Body of pancreas (tissue), 4 donors: Measurements from ENCODE around the gene ZP1. TPM values are rescaled to one million over a fixed set of nuclear protein-coding genes. Genes with fewer than 3 reads are reported as not detected.

Source experiments
- ATAC-seq: fragments of 150-250 bp; one replicate; pipeline ENCODE4 v1.9.1; 2016
- DNase-seq, 4 donors: peaks; one replicate each; pipeline ENCODE4 v3.0.0-alpha.2; 2019
- H3K27ac ChIP-seq, 4 donors: fragments of 200-600 bp; sonication (generic); 1 replicate in 3 of 4; 2 replicates in 1 of 4; pipeline versions ENCODE4 v1.5.1 to v1.6.1; 2016 to 2019; ENCODE audit warnings: mild to moderate bottlenecking in 1 of 4, mixed read lengths in 1 of 4, moderate library complexity in 1 of 4
- H3K27me3 ChIP-seq, 2 donors: fragments of 200-600 bp; sonication (generic); one replicate each; pipeline ENCODE4 v1.6.0; 2016; ENCODE audit warnings: mild to moderate bottlenecking in 1 of 2
- H3K36me3 ChIP-seq, 2 donors: fragments of 200-600 bp; sonication (generic); replicated peaks in 1 of 2; 2 replicates each; pipeline ENCODE4 v1.5.1; 2016; ENCODE audit warnings: low read depth in 2 of 2; ENCODE audit not compliant: insufficient read depth in 1 of 2
- H3K4me1 ChIP-seq: fragments of 200-600 bp; sonication (generic); one replicate; pipeline ENCODE4 v1.6.0; 2016
- H3K4me3 ChIP-seq, 2 donors: fragments of 200-600 bp; sonication (generic); 1 replicate in 1 of 2; 2 replicates in 1 of 2; pipeline ENCODE4 v1.5.1; 2016 to 2019
- H3K9me3 ChIP-seq, 3 donors: fragments of 200-600 bp; sonication (generic); 1 replicate in 2 of 3; 2 replicates in 1 of 3; pipeline ENCODE4 v1.5.1; 2016
- CTCF ChIP-seq, 7 experiments: fragments of 450-650 bp in 4 of 7; fragments of 200-600 bp in 3 of 7; sonication (generic) in 3 of 7; IDR thresholded peaks; one replicate each; pipeline ENCODE4 v1.5.1; 2016 to 2019; ENCODE audit warnings: antibody characterized with exemption in 7 of 7
- POLR2A ChIP-seq, 3 donors: fragments of 450-650 bp; IDR thresholded peaks; one replicate each; pipeline ENCODE4 v1.6.1; 2016; ENCODE audit warnings: antibody characterized with exemption in 3 of 3, mild to moderate bottlenecking in 2 of 3
- WGBS, 2 donors: methylation state at CpG; one replicate each; pipeline ENCODE4 v1.1.5; 2017; 5-methylcytosine and 5-hydroxymethylcytosine counted together
- intact Hi-C: fragments of 100-400 bp; cut with DNase I; formaldehyde crosslinking; loops from one replicate; pipeline ENCODE4 v1.15.1; 2023
- total RNA-seq, 2 donors: library from RNA; depleted of rRNA; stranded (reverse); fragments of >200 nt; gene quantifications; one replicate each; pipeline ENCODE4 v1.1.0, GENCODE V29; 2016

ZP1 gene
- total RNA-seq, 2 donors from 2014 or later: not detected

GRCh38 chr11:60913793-60914632 lies 46.7 kb downstream of the ZP1 start, which contains the start of gene TMEM109:
Gene TMEM109 (plus strand): TSS chr11:60914158. CDS start chr11:60919694, 5,536 bp downstream.
- DNase-seq: peak; percentile 81 to 90 (median 90)
- no peaks in the 10 kb centered on the region for H3K27me3 ChIP-seq
- peak in 2 of 3 donors; percentile 67 to 72 for TF ChIP-seq POLR2A (IDR thresholded peaks at IDR 0.05)
- peak in 3 of 7 experiments; percentile 24 to 30 (median 28) for TF ChIP-seq CTCF (IDR thresholded peaks at IDR 0.05)
- ATAC-seq: peak; percentile 85
- H3K27ac ChIP-seq: peak within 1 kb of the TSS; percentile 68 to 92 (median 86)
- H3K36me3 ChIP-seq: no peaks in the 10 kb centered on the region
- H3K9me3 ChIP-seq: no peaks in the 10 kb centered on the region
- peak within 1 kb of the TSS; percentile 77 to 79 for H3K4me3 ChIP-seq
- intact Hi-C loops: no loop called here
- WGBS, 2 donors: 1% methylated on average over 34 to 68 of the region's 70 CpGs
- peaks cover 39% of the 10 kb centered on the region for H3K4me1 ChIP-seq

- ATAC-seq (peak; percentile 42), DNase-seq (peak in 3 of 4 donors; percentile 32 to 50 (median 38))
- peak overlapping the region; percentile 77 to 79 for H3K4me3 ChIP-seq
- no peaks in the 10 kb centered on the region for H3K9me3 ChIP-seq
- no peaks in the 10 kb centered on the region for H3K36me3 ChIP-seq
- intact Hi-C loops: no loop called here
- H3K4me1 ChIP-seq: peaks cover 39% of the 10 kb centered on the region
- H3K27me3 ChIP-seq: no peaks in the 10 kb centered on the region
- 1% methylated on average over 13 to 30 of the region's 31 CpGs for WGBS, 2 donors
- peak overlapping the region; percentile 68 to 92 (median 86) for H3K27ac ChIP-seq
- no peak for TF ChIP-seq CTCF (IDR thresholded peaks at IDR 0.05)
- TF ChIP-seq POLR2A (IDR thresholded peaks at IDR 0.05): no peak
These were observed 47.4 kb downstream of the ZP1 start for GRCh38 chr11:60914633-60915247.

GRCh38 chr11:60915248-60915914 lies 48.0 kb downstream of the ZP1 start:
- intact Hi-C loops: no loop called here
- Histone ChIP-seq H3K4me1 (peaks cover 39% of the 10 kb centered on the region), H3K36me3 (peaks cover 1 to 5% of the 10 kb centered on the region in 2 donors), H3K9me3 (no peaks in the 10 kb centered on the region), H3K27me3 (no peaks in the 10 kb centered on the region), H3K27ac (peak overlapping the region; percentile 50 to 92 (median 86)), H3K4me3 (peak overlapping the region in 1 of 2 donors; percentile 8)
- ATAC-seq: peak; percentile 14
- 7 to 8% methylated on average over 17 of the region's 17 CpGs for WGBS, 2 donors
- TF ChIP-seq POLR2A (IDR thresholded peaks at IDR 0.05) (no peak), CTCF (IDR thresholded peaks at IDR 0.05) (peak in 3 of 7 experiments; percentile 21 to 31 (median 24))
- DNase-seq: peak; percentile 50 to 68 (median 66)

GRCh38 chr11:60916669-60917206 lies 49.4 kb downstream of the ZP1 start:
- Histone ChIP-seq H3K4me3 (no peak overlapping the region), H3K4me1 (peaks cover 39% of the 10 kb centered on the region), H3K27ac (no peak overlapping the region), H3K9me3 (no peaks in the 10 kb centered on the region), H3K27me3 (no peaks in the 10 kb centered on the region), H3K36me3 (peaks cover 9 to 16% of the 10 kb centered on the region in 2 donors)
- DNase-seq: no peak
- 41 to 48% methylated on average over 3 of the region's 3 CpGs for WGBS, 2 donors
- ATAC-seq: no peak
- TF ChIP-seq CTCF (IDR thresholded peaks at IDR 0.05) (no peak), POLR2A (IDR thresholded peaks at IDR 0.05) (no peak)
- intact Hi-C loops: no loop called here
